ENCODE measurements around the gene PGD. TPM values are rescaled to one million over a fixed set of nuclear protein-coding genes. Genes with fewer than 3 reads are reported as not detected.

The PGD gene
- total RNA-seq, 1 donor from 2014 or later = 100 TPM

DNA sequence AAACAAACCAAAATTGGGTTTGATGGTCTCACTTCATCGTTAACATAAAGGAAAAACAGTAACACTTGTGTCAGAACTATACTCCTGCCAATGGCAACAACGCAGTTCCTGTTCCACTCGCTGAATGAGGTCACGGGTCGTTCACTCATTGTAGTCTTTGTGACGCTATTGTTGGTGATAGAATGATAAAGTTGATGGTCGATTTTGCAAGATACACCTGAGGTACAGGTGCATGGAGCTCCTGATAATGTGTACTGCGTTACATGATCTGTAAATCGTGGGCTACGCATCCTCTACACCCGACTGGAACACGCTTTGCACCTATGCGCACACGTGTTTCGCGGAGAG lies 31.0 kb downstream of the PGD start:
- TF ChIP-seq POLR2A (IDR thresholded peaks at IDR 0.05) (no peak), POLR2AphosphoS5 (IDR thresholded peaks at IDR 0.05; ENCODE audit: insufficient read depth in 1 of 2, low read depth in 1 of 2) (no peak)
- TF ChIP-seq, protein P1, sequence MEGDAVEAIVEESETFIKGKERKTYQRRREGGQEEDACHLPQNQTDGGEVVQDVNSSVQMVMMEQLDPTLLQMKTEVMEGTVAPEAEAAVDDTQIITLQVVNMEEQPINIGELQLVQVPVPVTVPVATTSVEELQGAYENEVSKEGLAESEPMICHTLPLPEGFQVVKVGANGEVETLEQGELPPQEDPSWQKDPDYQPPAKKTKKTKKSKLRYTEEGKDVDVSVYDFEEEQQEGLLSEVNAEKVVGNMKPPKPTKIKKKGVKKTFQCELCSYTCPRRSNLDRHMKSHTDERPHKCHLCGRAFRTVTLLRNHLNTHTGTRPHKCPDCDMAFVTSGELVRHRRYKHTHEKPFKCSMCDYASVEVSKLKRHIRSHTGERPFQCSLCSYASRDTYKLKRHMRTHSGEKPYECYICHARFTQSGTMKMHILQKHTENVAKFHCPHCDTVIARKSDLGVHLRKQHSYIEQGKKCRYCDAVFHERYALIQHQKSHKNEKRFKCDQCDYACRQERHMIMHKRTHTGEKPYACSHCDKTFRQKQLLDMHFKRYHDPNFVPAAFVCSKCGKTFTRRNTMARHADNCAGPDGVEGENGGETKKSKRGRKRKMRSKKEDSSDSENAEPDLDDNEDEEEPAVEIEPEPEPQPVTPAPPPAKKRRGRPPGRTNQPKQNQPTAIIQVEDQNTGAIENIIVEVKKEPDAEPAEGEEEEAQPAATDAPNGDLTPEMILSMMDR (IDR thresholded peaks at IDR 0.05) = no peak
- Histone ChIP-seq H3K4me1 (peaks cover 23% of the 10 kb centered on the region), H3K9me3 (no peaks in the 10 kb centered on the region), H3K4me3 (peak overlapping the region; percentile 71 to 80), H3K27ac (peak overlapping the region; percentile 81), H3K27me3 (no peaks in the 10 kb centered on the region), H3K36me3 (no peaks in the 10 kb centered on the region)
- intact Hi-C loops (cut with DNase I) = loop anchor here (2.0 kb wide), 1 partner anchor 53 kb away; no protein-coding TSS in a partner anchor
- no peak for DNase-seq (ENCODE audit: extremely low spot score in 2 of 2)

DNA sequence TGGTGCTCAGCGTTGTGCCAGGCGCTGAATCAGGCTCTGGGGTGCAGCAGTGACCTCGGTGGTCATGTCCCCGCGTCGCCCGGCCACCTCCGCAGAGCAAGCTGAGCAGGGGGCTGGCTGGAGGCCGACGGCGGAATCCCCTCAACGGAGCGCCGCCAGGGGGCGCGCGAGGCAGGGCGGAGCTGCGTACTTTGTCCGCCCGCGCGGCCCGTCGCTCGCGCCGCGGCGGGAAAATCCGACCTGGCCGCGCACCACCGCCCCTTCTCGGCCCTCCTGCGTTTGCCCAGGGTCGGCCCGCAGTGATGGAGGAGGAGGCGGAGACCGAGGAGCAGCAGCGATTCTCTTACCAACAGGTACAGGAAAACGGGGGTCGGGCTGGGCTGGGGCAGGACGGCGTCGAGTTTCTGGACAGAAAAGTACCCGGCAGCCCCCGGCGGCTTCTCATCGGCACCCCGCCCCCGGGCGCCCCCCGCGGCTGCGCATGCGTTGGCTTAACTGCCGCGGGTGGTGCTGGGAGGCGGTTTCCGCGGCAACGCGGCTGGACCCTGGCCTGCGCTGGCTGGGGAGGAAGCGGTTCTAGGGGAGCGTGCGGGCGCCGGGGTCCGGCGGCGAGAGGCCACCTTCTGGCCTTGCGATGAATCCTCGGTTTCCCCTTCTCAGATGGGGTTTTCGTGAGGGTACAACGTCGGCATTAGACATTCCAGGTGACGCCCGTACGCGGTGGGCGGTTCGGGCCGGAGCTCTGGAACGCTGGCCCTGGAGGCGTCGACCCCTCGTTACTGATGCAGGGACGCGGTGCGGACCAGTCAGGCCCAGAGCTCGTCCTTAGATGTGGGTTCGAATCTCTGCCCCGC lies 31.6 kb downstream of the PGD start, which contains the start of gene CENPS:
CENPS (plus strand) TSS at position 218 of the 854 bp plus-strand sequence; CDS start at position 303, 85 bp downstream.
- peak in 1 of 2 donors; percentile 91 for DNase-seq (ENCODE audit: extremely low spot score in 2 of 2)
- Histone ChIP-seq H3K4me1 (peaks cover 23% of the 10 kb centered on the region), H3K27ac (peak within 1 kb of the TSS; percentile 81), H3K27me3 (no peaks in the 10 kb centered on the region), H3K9me3 (no peaks in the 10 kb centered on the region), H3K36me3 (no peaks in the 10 kb centered on the region), H3K4me3 (peak within 1 kb of the TSS; percentile 71 to 80)
- TF ChIP-seq, protein P1 (IDR thresholded peaks at IDR 0.05) = peak; percentile 91 to 100 (median 99)
- TF ChIP-seq POLR2AphosphoS5 (IDR thresholded peaks at IDR 0.05; ENCODE audit: insufficient read depth in 1 of 2, low read depth in 1 of 2) = peak in 1 of 2 donors; percentile 70
- no peak for TF ChIP-seq POLR2A (IDR thresholded peaks at IDR 0.05)
- intact Hi-C loops (cut with DNase I) = no loop called here

DNA sequence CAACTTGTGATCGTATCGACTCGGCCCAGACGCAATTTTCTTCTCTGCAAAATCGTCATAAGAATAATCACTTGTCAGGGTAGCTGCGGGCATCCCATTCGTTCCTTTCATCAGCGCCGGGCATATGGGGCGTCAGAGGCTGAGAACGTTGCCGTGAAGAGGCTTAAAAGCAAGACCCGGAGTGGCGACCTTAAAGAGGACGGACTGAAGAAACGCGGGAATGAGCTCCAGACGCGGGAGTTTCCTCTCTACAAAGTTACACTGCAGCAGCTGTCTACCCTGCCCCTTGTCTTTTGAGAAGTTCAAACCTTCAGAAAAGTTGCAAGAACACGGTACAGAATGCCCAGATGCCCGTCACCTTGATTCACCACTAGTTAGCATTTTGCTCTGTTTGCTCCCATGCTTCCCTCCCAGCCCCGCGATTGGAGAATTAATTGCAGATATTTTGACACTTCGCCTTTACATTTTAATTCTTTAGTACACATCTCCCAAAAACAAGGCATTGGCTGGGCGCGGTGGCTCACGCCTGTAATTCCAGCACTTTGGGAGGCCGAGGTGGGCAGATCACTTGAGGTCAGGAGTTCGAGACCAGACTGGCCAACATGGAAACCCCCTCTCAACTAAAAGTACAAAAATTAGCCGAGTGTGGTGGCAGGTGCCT lies 32.3 kb downstream of the PGD start:
- H3K27ac ChIP-seq = peak overlapping the region; percentile 81
- no peaks in the 10 kb centered on the region for H3K36me3 ChIP-seq
- DNase-seq (ENCODE audit: extremely low spot score in 2 of 2) = no peak
- TF ChIP-seq, protein P1 (IDR thresholded peaks at IDR 0.05) = no peak
- H3K27me3 ChIP-seq = no peaks in the 10 kb centered on the region
- no peaks in the 10 kb centered on the region for H3K9me3 ChIP-seq
- peak overlapping the region; percentile 71 to 80 for H3K4me3 ChIP-seq
- H3K4me1 ChIP-seq = peaks cover 23% of the 10 kb centered on the region
- intact Hi-C loops (cut with DNase I) = no loop called here

DNA sequence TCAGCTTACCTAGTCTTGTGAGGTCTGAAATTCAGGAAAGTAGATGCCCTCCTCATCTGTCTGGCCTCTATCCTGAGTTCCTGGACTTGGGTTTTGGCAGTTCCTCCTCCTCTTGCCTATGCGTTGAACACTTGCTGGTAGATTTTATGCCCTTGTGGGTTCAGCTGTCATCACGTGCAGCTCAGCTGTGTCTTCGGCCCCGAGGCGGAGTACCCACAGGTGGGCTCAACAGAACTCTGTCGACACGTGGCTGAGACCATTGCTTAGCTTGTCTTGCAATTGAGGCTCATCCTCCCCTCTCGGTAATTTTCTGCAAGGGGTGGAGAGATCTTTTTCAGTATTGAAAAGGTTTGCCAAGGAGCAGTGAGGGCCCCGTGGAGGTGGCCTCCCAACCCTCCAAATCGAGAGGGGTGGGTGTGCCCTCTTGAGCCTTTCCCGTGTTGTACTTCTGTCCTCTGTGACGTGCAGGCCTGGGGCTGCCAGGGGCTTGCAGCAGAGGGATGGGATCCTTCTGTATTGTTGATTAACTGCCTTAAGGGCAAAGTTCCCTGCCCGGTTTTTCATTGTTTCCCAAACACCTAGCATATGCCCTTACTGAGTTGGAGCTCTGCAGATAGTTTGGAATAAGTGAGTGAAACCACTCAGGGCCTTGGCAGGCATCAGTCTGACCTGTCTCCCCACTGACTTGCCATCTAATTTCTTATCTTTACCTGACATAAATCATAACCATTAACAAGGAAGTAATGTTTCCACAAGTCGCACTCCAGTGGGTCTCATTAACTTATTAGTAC lies 34.2 kb downstream of the PGD start:
- Histone ChIP-seq H3K4me3 (no peak overlapping the region), H3K27me3 (no peaks in the 10 kb centered on the region), H3K27ac (no peak overlapping the region), H3K9me3 (no peaks in the 10 kb centered on the region), H3K36me3 (no peaks in the 10 kb centered on the region), H3K4me1 (peaks cover 18% of the 10 kb centered on the region)
- TF ChIP-seq POLR2AphosphoS5 (IDR thresholded peaks at IDR 0.05; ENCODE audit: insufficient read depth in 1 of 2, low read depth in 1 of 2) = no peak
- TF ChIP-seq, protein P1 (IDR thresholded peaks at IDR 0.05) = no peak
- no peak for TF ChIP-seq POLR2A (IDR thresholded peaks at IDR 0.05)
- DNase-seq (ENCODE audit: extremely low spot score in 2 of 2) = no peak
- intact Hi-C loops (cut with DNase I) = no loop called here

Measured in vagina (tissue), 2 donors.